GM12892 (cell line): ENCODE data around the gene KLF14. TPM values are rescaled to one million over a fixed set of nuclear protein-coding genes. Genes with fewer than 3 reads are reported as not detected.
"Not testable (repeated sequence)": the region's sequence is repeated elsewhere in the genome, so short reads cannot be mapped to it uniquely, and the experiment has no call there.

Experiments
- DNase-seq: peaks from one replicate; pipeline ENCODE4 v3.0.0; 2011; ENCODE audit not compliant: insufficient read length
- FAIRE-seq: peaks from 2 replicates; lab custom pipeline; 2011; peaks lifted over from hg19 to GRCh38; lab: Jason Lieb, UNC
- POLR2A ChIP-seq: IDR thresholded peaks from 2 replicates; pipeline ENCODE4 v1.6.1; 2011; ENCODE audit warnings: low read depth, low read length, control low read depth
- POLR2AphosphoS5 ChIP-seq: IDR thresholded peaks from 2 replicates; pipeline ENCODE4 v1.6.1; 2011; ENCODE audit warnings: low read depth, low read length, control low read depth
- TAF1 ChIP-seq: IDR thresholded peaks from 2 replicates; pipeline ENCODE4 v1.6.1; 2011; ENCODE audit warnings: low read depth, mild to moderate bottlenecking, control low read depth, low read length, borderline replicate concordance
- polyA plus RNA-seq: library from polyadenylated mRNA; unstranded; fragments of >200 nt; gene quantifications from one replicate; pipeline ENCODE4 v1.2.1, GENCODE V29; 2012; ENCODE audit warnings: missing spikeins, inconsistent platforms; ENCODE audit not compliant: missing spikeins

The KLF14 gene
- not detected for polyA plus RNA-seq

DNA sequence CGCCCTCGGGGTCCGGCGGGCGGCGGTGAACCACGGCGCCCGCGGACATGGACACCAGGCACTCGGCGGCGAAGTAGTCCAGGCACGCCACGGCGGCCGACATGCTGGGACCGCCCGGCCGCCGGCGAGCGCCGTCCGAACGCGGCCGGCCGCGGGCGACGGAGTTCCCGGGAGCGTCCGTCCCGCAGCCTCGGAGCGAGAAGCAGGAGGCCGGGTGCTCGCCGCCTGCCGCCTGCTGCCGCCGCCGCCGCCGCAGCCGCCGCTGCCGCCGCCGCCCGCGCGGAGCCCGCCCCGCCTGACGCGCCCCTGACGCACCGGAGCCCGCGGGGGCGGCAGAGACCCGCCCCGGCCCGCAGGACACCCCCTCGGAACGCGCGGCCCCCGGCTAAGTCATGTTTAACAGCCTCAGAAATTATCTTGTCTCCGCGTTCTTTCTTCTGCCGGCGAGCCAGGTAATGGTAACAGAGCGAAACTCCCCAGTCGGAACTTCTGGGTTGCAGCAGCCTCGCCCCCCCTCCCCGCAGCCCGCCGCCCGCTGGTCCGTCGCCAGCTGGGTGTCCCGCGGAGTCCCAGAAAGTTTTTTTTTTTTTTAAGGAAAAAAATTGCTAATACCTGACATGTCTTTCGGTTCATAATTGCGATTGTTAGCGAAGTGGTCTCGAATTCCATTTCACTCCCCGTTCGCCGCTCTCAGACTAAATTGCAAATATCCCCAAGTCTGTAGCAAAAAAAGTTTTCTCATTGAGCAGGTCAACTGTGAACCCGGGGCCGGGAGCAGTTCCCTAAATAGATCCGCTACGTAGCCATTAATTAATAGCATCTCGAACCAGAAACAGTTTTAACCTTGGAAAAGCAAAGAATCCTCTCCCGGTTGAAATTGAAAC, at the start of gene KLF14:
Gene KLF14 (minus strand): TSS at position 277 of the 884 bp plus-strand sequence. CDS start 174 bp downstream, at position 103.
- no peak for TF ChIP-seq POLR2AphosphoS5
- no peak for TF ChIP-seq TAF1
- no peak for TF ChIP-seq POLR2A
- DNase-seq: no peak
- no peak for FAIRE-seq

GRCh38 chr7:130781346-130781745, 47.3 kb upstream of the KLF14 start:
- FAIRE-seq (no peak), DNase-seq (no peak)
- TF ChIP-seq POLR2A (no peak), POLR2AphosphoS5 (no peak), TAF1 (no peak)

- no peak for TF ChIP-seq POLR2AphosphoS5
- no peak for TF ChIP-seq POLR2A
- no peak for TF ChIP-seq TAF1
- DNase-seq (no peak), FAIRE-seq (no peak)
Measured at GRCh38 chr7:130777426-130777825, 43.4 kb upstream of the KLF14 start.

- FAIRE-seq: peak; percentile 46
- DNase-seq: not testable (repeated sequence)
Measured at GRCh38 chr7:130772456-130772855, 38.4 kb upstream of the KLF14 start.

DNA sequence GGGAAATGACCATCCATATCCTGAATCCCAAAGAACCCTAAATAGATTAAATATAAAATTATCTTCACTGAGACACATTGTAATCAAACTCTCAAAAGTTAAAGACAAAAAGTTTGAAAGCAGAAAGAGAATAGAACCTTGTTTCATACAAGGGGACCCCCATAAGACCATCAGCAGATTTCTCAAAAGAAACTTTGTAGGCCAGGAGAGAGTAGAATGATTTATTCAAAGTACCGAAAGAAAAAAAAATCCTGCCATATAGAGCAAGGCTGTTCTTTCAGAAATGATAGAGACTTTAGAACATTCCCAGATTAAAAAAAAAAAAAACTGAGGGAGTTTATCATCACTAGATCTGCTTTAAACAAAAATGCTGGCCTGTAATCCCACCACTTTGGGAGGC, 34.8 kb upstream of the KLF14 start:
- FAIRE-seq (no peak), DNase-seq (no peak)
- TF ChIP-seq TAF1 (no peak), POLR2AphosphoS5 (no peak), POLR2A (no peak)

DNA sequence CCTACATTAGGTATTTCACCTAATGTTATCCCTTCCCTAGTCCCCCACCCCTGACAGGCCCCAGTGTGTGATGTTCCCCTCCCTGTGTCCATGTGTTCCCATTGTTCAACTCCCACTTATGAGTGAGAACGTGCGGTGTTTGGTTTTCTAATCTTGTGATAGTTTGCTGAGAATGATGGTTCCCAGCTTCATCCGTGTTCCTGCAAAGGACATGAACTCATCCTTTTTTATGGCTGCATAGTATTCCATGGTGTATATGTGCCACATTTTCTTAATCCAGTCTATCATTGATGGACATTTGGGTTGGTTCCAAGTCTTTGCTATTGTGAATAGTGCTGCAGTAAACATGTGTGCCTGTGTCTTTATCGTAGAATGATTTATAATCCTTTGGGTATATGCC, 30.6 kb upstream of the KLF14 start:
- not testable (repeated sequence) for DNase-seq, FAIRE-seq

- TF ChIP-seq POLR2A (no peak), TAF1 (no peak)
- DNase-seq: no peak
- peak; percentile 67 for FAIRE-seq
Measured at GRCh38 chr7:130758429-130759056, 24.5 kb upstream of the KLF14 start.

DNA sequence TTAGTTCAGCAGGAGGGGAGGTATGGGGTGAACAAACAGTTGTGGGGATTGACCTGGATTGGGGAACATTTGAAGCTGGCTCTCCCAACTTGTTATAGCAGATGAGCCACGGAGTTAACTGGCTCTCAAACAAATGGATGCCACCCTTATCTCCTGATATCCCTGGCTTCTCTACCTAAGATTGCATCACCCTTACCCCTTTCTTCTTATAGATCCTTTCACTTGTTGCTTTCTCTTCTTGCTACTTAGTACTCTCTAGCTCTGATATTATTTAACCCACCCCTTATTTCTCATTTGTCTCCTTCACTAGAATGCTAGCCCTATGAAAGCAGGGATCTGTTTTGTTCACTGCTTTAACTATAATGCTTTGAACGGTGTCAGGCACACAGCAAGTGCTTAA, 22.3 kb upstream of the KLF14 start:
- FAIRE-seq: no peak
- TF ChIP-seq POLR2A (no peak), TAF1 (no peak), POLR2AphosphoS5 (no peak)

DNA sequence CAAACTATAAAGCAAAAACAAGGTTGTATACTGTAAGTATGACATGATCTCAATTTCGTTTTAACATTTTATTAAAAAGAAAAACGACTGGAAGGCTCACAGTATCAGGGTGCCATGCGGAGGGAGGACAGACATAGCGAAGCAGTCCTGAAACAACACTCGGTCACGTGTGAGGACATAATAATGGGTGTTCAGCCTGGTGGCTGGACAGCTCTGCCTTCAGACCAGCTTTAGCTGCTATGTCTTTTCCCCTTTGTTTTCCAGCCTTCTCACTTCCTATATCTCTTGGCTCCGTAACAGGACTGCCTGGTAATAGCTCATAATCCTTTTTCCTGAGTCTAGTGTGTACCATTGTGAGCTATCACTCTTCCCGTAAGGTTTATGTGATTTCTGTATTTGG, 18.4 kb upstream of the KLF14 start:
- DNase-seq (no peak), FAIRE-seq (no peak)
- TF ChIP-seq TAF1: no peak
- TF ChIP-seq POLR2A: no peak
- no peak for TF ChIP-seq POLR2AphosphoS5

More for the DNA sequence above, 22.3 kb upstream of the KLF14 start:
- DNase-seq: no peak

DNA sequence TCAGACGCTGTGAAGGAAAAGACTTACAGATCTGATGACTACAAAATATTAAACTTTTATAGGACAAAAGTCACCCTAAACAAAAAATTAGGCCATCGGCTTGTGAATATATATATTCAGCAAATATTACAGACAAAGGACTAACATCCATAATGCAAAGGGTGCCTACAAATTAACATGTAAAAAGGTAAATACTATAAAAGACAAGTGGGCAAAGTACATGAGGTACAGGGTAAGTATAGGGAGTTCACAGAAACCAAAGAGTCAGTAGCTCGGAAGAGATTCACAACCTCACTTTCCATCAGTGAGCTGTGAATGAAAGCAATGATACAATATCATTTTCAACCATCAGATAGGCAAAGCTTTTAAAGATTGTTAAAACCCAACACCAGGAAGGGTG, 16.7 kb upstream of the KLF14 start:
- no peak for TF ChIP-seq POLR2A
- TF ChIP-seq POLR2AphosphoS5: no peak
- TF ChIP-seq TAF1: no peak
- no peak for DNase-seq
- FAIRE-seq: no peak

DNA sequence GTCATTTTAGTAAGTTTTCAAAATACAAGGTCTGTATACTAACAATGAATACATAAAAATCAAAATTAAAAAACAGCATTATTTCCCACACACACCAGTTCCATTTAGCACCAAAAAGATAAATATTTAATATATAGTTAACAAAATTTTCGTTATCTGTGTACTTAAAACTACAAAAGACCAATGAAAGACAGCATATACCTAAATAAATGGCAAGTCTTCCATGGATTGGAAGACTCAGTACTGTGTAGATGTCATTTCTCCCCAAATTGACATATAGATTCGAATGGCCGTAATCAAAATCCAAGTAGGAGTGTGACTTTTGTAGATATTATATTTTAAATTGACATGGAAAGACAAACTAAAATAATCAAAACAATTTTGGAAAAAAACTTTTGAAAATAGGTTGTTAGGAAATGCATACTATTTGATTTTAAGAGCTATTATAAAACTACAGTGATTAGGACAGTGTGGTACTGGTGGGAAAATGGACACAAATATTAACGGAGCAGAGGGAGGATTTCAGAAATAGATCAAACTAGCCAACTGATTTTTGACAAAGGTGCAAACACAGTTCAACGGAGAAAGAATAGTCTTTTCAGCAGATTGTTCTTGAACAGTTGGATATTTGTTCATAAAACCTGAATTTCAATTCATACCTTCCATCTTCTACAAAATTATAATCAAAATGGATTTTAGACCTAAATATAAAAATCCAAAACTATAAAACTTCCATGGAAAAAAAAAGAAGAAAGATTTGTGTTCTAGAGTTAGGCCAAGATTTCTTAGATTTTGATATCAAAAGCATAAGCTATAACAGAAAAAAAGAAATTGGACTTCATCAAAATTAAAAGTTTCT, 14.8 kb upstream of the KLF14 start:
- no peak for DNase-seq
- TF ChIP-seq POLR2A: no peak
- TF ChIP-seq POLR2AphosphoS5: no peak
- no peak for TF ChIP-seq TAF1
- no peak for FAIRE-seq
